Loucy (cell line): ENCODE results near the gene ZNF385B.

Experiments
- H2AFZ ChIP-seq: fragments of 200-600 bp; sonication (generic); 2 replicates; pipeline ENCODE4 v1.6.0; 2016; ENCODE audit warnings: antibody characterized with exemption, mild to moderate bottlenecking, low read length, moderate library complexity
- H3F3A ChIP-seq: fragments of 200-600 bp; 2 replicates; pipeline ENCODE4 v1.6.0; 2016; ENCODE audit warnings: antibody characterized with exemption, low read depth, mild to moderate bottlenecking
- H3K27me3 ChIP-seq: fragments of 200-600 bp; sonication (generic); 2 replicates; pipeline ENCODE4 v1.6.1; 2014; ENCODE audit warnings: low read length, mild to moderate bottlenecking; ENCODE audit not compliant: insufficient read depth, poor library complexity, severe bottlenecking
- H3K36me3 ChIP-seq: fragments of 200-600 bp; sonication (generic); 2 replicates; pipeline ENCODE4 v1.6.1; 2016; ENCODE audit warnings: low read length; ENCODE audit not compliant: insufficient read depth
- H3K4me1 ChIP-seq: fragments of 200-600 bp; sonication (generic); 2 replicates; pipeline ENCODE4 v1.5.1; 2014; ENCODE audit warnings: low read length, mild to moderate bottlenecking; ENCODE audit not compliant: insufficient read depth, poor library complexity, severe bottlenecking
- H3K4me2 ChIP-seq: fragments of 200-600 bp; sonication (generic); 2 replicates; pipeline ENCODE4 v1.6.0; 2014; ENCODE audit warnings: antibody characterized with exemption, low read length, low read depth, mild to moderate bottlenecking; ENCODE audit not compliant: poor library complexity, severe bottlenecking
- H3K4me3 ChIP-seq: fragments of 200-600 bp; sonication (generic); 2 replicates; pipeline ENCODE4 v1.5.1; 2014; ENCODE audit warnings: low read length, mild to moderate bottlenecking, mixed read lengths; ENCODE audit not compliant: poor library complexity, severe bottlenecking
- H3K79me2 ChIP-seq: fragments of 200-600 bp; sonication (generic); 2 replicates; pipeline ENCODE4 v1.6.1; 2014; ENCODE audit warnings: low read length; ENCODE audit not compliant: insufficient read depth
- H3K9ac ChIP-seq: fragments of 200-600 bp; sonication (generic); 2 replicates; pipeline ENCODE4 v1.6.0; 2014; ENCODE audit warnings: mild to moderate bottlenecking, low read depth, low read length, moderate library complexity; ENCODE audit not compliant: poor library complexity, severe bottlenecking
- H3K9me2 ChIP-seq: fragments of 200-600 bp; sonication (generic); replicated peaks from 2 replicates; pipeline ENCODE4 v1.6.1; 2016; ENCODE audit warnings: low read depth, low read length, mixed read lengths
- H3K9me3 ChIP-seq: fragments of 200-600 bp; sonication (generic); 2 replicates; pipeline ENCODE4 v1.6.1; 2014; ENCODE audit warnings: mild to moderate bottlenecking, antibody characterized with exemption, low read length, low read depth; ENCODE audit not compliant: insufficient read depth
- H4K20me1 ChIP-seq: fragments of 200-600 bp; sonication (generic); 2 replicates; pipeline ENCODE4 v1.6.0; 2014; ENCODE audit warnings: antibody characterized with exemption, low read length, mild to moderate bottlenecking; ENCODE audit not compliant: insufficient read depth, poor library complexity, severe bottlenecking
- CTCF ChIP-seq: fragments of 200-600 bp; sonication (generic); conservative IDR thresholded peaks from 2 replicates; pipeline ENCODE4 v1.5.1; 2014; ENCODE audit warnings: mild to moderate bottlenecking, antibody characterized with exemption, low read length
- EZH2phosphoT487 ChIP-seq: fragments of 200-600 bp; IDR thresholded peaks from 2 replicates; pipeline ENCODE4 v1.6.1; 2018; ENCODE audit warnings: antibody characterized with exemption, mild to moderate bottlenecking, moderate library complexity, borderline replicate concordance

ZNF385B gene

DNA sequence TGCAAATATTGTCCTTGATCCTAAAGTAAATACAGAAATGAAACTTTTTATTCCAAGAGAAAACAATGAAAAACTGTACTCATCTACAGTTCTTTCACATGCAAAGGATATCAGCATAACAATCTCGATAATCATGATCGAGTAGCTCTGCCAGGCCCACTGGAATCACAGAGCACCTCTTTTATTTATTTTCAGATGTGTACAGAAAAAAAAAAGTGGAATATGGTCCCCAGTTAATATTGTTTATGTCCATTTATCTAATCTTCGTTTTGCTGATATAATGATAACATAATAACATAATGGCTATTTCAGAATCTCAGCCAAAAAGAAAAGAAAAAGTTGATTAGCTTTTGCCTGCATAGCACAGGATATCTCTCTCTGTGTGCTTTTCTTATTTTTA, 6.5 kb downstream of the ZNF385B start:
- H3K36me3 ChIP-seq, result no peaks in the 10 kb centered on the region
- no peaks in the 10 kb centered on the region for H4K20me1 ChIP-seq
- no peak overlapping the region for H3K4me3 ChIP-seq
- no peak overlapping the region for H3K9ac ChIP-seq
- no peaks in the 10 kb centered on the region for H3K79me2 ChIP-seq
- H3K4me2 ChIP-seq, result no peak overlapping the region
- no peaks in the 10 kb centered on the region for H3K9me3 ChIP-seq
- no peaks in the 10 kb centered on the region for H3F3A ChIP-seq
- TF ChIP-seq CTCF, result no peak
- TF ChIP-seq EZH2phosphoT487, result no peak
- H3K9me2 ChIP-seq, result no peaks in the 10 kb centered on the region
- no peak overlapping the region for H2AFZ ChIP-seq
- H3K4me1 ChIP-seq, result no peaks in the 10 kb centered on the region
- no peaks in the 10 kb centered on the region for H3K27me3 ChIP-seq

- Histone ChIP-seq H3K9me2 (no peaks in the 10 kb centered on the region), H3K9me3 (no peaks in the 10 kb centered on the region)
Measured at GRCh38 chr2:179853108-179853507, 8.3 kb downstream of the ZNF385B start.

DNA sequence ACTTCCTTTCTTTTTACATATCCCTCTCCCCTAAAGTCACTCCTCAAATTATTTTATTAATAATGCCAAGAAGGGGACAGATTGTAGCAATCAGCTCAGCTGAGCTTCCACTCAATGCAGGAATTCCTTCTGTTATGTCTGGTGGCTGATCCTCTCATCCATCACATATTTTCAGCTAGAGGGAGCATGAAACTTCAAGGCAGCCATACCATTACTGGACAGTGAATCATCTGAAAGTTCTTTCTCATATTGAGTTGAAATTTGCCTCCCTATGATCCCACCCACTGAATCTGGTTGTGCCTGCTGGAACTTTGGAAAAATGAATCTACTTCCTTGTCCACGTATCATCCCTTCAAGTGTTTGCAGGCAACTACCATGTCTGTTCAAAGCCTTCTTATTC, 11.2 kb downstream of the ZNF385B start:
- H3K4me2 ChIP-seq, result no peak overlapping the region
- H3K36me3 ChIP-seq, result no peaks in the 10 kb centered on the region
- H3K27me3 ChIP-seq, result no peaks in the 10 kb centered on the region
- no peak overlapping the region for H3K4me3 ChIP-seq
- H3K4me1 ChIP-seq, result no peaks in the 10 kb centered on the region
- TF ChIP-seq CTCF, result no peak
- TF ChIP-seq EZH2phosphoT487, result no peak
- no peak overlapping the region for H2AFZ ChIP-seq
- H3K9ac ChIP-seq, result no peak overlapping the region
- H4K20me1 ChIP-seq, result no peaks in the 10 kb centered on the region
- H3K9me3 ChIP-seq, result no peaks in the 10 kb centered on the region
- H3F3A ChIP-seq, result no peaks in the 10 kb centered on the region
- H3K9me2 ChIP-seq, result no peaks in the 10 kb centered on the region
- no peaks in the 10 kb centered on the region for H3K79me2 ChIP-seq

More at GRCh38 chr2:179853108-179853507, 8.3 kb downstream of the ZNF385B start:
- Histone ChIP-seq H3K9ac (no peak overlapping the region), H3K4me2 (no peak overlapping the region), H3F3A (no peaks in the 10 kb centered on the region), H3K79me2 (no peaks in the 10 kb centered on the region), H4K20me1 (no peaks in the 10 kb centered on the region), H3K36me3 (no peaks in the 10 kb centered on the region), H3K4me3 (no peak overlapping the region), H3K27me3 (no peaks in the 10 kb centered on the region), H2AFZ (no peak overlapping the region), H3K4me1 (no peaks in the 10 kb centered on the region)
- TF ChIP-seq CTCF (no peak), EZH2phosphoT487 (no peak)
